ENCODE results near the gene POLN.

The POLN gene

DNA sequence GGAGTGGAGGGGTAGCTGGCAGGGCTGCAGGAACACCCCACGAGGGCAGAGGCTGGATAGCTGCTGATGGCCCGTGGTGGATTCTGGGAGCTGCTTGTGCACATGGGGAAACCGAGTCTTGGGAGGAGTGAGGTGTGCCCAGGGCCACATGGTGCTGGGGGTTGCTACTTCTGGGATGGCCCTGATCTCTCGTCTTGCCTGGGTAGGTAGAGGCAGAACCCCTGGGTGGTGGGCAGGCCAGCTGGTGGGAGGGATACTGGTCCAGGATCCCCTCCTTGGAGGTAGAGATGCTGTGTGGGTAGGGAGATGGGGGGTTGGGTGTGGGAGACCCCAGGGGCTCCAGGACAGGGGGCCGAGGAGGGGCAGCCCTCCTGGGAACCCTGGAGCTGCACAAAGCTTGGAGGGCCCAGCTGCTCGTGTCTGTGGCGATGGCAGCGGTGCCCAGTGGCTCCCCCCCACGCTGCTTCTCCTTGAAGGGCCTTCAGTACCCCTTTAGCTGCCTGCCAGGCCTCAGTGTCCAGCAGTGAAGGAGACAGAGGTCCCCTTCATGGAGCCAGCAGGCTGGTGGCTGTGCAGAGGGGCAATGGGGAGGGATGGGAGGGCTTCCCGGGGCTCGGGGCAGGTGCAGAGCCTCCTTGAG is 179.6 kb downstream of the POLN start:
- no peak for DNase-seq (ENCODE audit: low read depth)
- no peak overlapping the region for H3K4me3 ChIP-seq (ENCODE audit: low read length)
- TF ChIP-seq, protein P1, sequence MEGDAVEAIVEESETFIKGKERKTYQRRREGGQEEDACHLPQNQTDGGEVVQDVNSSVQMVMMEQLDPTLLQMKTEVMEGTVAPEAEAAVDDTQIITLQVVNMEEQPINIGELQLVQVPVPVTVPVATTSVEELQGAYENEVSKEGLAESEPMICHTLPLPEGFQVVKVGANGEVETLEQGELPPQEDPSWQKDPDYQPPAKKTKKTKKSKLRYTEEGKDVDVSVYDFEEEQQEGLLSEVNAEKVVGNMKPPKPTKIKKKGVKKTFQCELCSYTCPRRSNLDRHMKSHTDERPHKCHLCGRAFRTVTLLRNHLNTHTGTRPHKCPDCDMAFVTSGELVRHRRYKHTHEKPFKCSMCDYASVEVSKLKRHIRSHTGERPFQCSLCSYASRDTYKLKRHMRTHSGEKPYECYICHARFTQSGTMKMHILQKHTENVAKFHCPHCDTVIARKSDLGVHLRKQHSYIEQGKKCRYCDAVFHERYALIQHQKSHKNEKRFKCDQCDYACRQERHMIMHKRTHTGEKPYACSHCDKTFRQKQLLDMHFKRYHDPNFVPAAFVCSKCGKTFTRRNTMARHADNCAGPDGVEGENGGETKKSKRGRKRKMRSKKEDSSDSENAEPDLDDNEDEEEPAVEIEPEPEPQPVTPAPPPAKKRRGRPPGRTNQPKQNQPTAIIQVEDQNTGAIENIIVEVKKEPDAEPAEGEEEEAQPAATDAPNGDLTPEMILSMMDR (conservative IDR thresholded peaks at IDR 0.05; ENCODE audit: low read length), result no peak

DNA sequence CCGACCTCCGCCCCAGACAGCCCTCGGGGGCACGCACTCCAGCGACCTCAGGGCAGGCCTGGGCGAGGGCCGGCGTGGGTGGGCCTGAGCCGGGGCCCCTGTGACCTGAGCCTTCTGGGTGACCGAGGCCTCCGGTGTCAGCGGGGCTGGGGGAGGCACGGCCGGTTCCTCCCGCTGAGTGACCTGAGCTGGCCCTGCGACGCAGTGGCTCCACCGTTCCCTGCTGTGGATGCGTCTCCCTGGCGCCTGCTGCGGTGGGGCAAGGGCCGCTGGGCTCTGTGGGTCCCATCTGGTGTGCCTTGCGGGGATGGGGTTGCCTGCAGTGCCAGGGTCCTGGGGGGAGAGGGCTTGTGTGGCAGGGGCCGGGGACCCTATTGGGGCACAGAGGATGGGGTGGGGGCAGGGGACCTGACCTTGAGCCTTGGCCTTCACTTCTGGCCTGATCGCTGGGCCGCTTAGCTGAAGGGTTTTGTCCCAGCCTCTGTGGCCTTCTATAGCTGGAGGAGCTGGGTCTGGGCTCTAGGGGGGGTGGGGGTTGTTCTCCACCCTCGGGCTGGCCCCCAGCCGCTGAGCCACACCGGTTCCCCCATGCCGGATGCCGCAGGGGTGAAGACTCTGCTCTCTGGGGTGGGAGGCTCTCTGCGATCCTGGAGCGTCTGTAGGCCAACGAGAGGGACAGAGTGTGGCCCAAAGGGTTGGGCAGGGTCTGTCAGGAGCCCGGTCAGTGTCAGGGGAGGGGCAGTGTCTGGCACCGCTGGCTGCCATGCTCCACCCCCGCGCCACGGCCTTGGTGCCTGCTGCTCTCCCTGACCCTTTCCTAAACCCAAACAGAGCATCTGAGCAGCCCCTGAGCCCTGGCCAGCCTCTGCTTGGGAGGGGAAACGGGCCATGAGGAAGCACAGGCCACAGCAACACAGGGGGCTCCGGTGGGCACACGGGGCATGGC is 180.5 kb downstream of the POLN start:
- DNase-seq (ENCODE audit: low read depth), result no peak
- TF ChIP-seq, protein P1 (conservative IDR thresholded peaks at IDR 0.05; ENCODE audit: low read length), result no peak
- no peak overlapping the region for H3K4me3 ChIP-seq (ENCODE audit: low read length)

DNA sequence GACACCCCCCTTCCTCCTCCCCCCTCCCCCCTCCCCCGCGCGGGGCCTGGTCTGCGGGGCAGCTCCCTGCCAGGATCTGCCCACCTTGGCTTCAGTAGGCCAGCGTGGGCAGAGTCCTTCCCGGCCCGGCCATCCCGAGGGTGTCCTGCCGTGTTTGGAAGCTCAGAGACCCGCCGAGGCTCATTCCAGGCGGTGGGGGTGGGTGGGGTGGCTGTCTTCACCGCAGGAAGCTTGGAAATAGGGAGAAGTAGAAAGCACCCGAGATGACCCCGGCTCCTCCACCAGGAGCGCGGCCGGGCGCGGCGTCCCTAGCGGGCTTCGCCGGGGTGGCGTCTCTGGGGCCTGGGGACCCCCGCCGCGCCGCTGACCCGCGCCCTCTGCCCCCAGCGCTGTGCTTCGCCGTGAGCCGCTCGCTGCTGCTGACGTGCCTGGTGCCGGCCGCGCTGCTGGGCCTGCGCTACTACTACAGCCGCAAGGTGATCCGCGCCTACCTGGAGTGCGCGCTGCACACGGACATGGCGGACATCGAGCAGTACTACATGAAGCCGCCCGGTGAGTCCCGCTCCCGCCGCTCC is 181.2 kb downstream of the POLN start:
- DNase-seq (ENCODE audit: low read depth), result no peak
- H3K4me3 ChIP-seq (ENCODE audit: low read length), result no peak overlapping the region
- TF ChIP-seq, protein P1 (conservative IDR thresholded peaks at IDR 0.05; ENCODE audit: low read length), result no peak

DNA sequence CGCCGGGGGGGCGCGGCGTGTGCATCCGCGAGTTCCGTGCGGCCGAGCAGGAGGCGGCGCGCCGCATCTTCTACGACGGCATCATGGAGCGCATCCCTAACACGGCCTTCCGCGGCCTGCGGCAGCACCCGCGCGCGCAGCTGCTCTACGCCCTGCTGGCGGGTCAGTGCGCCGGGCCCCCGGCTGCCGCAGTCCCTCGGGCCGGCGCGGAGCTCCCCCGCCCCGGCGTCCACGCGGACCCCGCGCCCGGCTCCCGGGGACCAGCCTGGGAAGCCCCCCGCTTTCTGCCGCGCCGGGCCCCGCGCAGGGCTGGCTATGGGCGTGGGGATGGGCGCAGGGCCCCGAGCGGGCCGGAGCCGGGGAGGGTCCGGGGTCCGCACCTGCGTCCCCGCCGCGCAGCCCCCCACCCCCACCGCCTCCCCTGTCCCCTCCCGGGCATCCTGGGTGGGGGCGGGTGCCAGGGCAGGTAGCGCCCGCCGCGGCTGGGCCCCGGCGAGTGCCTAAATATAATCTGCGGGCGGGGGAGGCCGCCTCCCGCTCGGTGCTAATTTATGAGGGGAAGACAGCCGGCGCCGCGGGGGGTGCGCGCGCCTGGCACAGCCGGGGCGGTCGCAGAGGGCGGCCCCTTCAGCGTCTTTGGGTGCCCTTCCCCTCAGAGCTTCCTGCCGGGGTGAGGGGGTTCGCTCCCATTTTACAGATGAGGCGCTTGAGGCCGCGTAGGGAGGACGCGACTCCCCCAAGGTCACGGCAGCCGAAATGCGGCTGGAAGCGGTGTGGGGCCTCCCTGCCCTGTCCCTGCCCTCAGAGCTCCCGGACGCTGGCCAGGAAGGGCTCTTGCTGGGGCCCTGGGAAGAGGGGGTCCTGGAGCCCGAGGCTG is 182.0 kb downstream of the POLN start:
- TF ChIP-seq, protein P1 (conservative IDR thresholded peaks at IDR 0.05; ENCODE audit: low read length), result no peak
- H3K4me3 ChIP-seq (ENCODE audit: low read length), result no peak overlapping the region
- no peak for DNase-seq (ENCODE audit: low read depth)

DNA sequence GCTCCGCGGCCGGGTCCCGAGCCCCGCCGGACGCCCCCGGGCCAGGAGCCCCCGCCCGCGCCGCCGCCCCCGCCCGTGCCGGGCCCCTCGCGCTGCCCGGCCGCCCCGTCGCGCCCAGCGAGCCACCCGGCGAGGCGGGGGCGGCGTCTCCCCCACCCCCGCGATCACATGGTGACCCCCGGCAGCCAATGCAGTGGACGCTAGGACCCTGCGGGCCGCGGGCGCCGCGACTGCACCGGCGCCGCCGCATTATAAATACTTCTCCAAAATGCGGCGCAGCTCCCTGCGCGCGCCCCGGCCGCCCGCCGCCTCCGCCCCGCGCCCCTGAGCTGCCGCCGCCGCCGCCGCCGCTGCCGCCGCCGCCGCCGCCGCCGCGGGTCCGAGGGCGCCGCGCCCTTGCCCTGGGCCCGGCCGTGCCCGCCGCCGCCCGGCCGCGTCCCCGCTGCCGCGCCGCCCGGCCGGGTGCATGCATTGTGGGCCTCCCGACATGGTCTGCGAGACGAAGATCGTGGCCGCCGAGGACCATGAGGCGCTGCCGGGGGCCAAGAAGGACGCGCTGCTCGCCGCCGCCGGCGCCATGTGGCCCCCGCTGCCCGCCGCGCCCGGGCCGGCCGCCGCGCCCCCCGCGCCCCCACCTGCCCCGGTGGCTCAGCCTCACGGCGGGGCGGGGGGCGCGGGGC is 182.7 kb downstream of the POLN start, which contains the start of gene NAT8L:
TSS of gene NAT8L (plus strand) at position 282 of the 680 bp plus-strand sequence. CDS start at position 467, 185 bp downstream.
- no peak for DNase-seq (ENCODE audit: low read depth)
- no peak within 1 kb of the TSS for H3K4me3 ChIP-seq (ENCODE audit: low read length)

More for the DNA sequence above, 182.7 kb downstream of the POLN start, which contains the start of gene NAT8L:
- TF ChIP-seq, protein P1 (conservative IDR thresholded peaks at IDR 0.05; ENCODE audit: low read length), result no peak

All from AG10803 (cell line).